ENCODE data around the gene MYO10. TPM values are rescaled to one million over a fixed set of nuclear protein-coding genes. Genes with fewer than 3 reads are reported as not detected.

The MYO10 gene
- total RNA-seq, 4 donors from 2014 or later, result 5.6 to 11.0 (median 6.4) TPM

- 0 to 2% methylated on average over 6 to 10 of the region's 85 CpGs for WGBS, 2 donors (ENCODE audit: low coverage in 1 of 2)
- H3K36me3 ChIP-seq, result no peaks in the 10 kb centered on the region
- H3K27me3 ChIP-seq, result peaks cover 77% of the 10 kb centered on the region
- peak overlapping the region in 3 of 4 donors; percentile 64 to 73 (median 68) for H3K27ac ChIP-seq
- TF ChIP-seq POLR2A (IDR thresholded peaks at IDR 0.05), result no peak
- TF ChIP-seq EP300 (IDR thresholded peaks at IDR 0.05), result no peak
- TF ChIP-seq POLR2AphosphoS5 (IDR thresholded peaks at IDR 0.05), result no peak
- no peak for TF ChIP-seq CTCF (IDR thresholded peaks at IDR 0.05)
- ATAC-seq, result peak; percentile 19
- peaks cover 0 to 33% (median 0%) of the 10 kb centered on the region in 3 donors for H3K4me1 ChIP-seq
- no peaks in the 10 kb centered on the region for H3K9me3 ChIP-seq
- peak overlapping the region; percentile 26 to 74 for H3K4me3 ChIP-seq
These were observed 598 bp downstream of the MYO10 start for GRCh38 chr5:16935231-16936149.

DNA sequence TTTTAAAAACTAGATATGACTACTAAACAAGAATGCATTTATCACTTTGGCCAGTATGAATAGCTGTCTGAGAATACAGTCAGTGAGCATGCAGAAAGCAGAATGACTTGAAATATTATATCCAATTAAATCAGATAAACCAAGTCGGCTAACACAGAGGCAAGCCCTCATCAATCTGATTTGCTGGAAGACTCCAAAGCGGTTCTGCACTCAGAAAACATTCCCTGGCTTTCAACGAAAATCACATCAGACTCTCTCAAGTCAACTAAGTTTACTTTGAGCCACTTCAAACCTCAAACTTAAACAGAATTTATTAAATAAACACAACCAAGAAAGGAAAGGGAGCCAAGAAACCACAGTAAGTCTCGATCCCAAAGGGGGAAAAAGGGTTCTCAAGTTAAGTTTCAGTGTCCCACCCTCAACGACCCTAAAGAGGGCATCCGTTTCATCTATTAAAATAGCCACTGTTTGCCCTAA, 1.4 kb downstream of the MYO10 start:
- Histone ChIP-seq H3K27ac (no peak overlapping the region), H3K36me3 (no peaks in the 10 kb centered on the region), H3K27me3 (peaks cover 83% of the 10 kb centered on the region), H3K4me3 (peak overlapping the region; percentile 26 to 74), H3K4me1 (peaks cover 0 to 33% (median 0%) of the 10 kb centered on the region in 3 donors), H3K9me3 (no peaks in the 10 kb centered on the region)
- ATAC-seq, result no peak
- TF ChIP-seq EP300 (IDR thresholded peaks at IDR 0.05), result no peak
- no peak for TF ChIP-seq POLR2AphosphoS5 (IDR thresholded peaks at IDR 0.05)
- no peak for TF ChIP-seq POLR2A (IDR thresholded peaks at IDR 0.05)
- no peak for TF ChIP-seq CTCF (IDR thresholded peaks at IDR 0.05)
- 1 to 3% methylated on average over 6 of the region's 6 CpGs for WGBS, 2 donors (ENCODE audit: low coverage in 1 of 2)

DNA sequence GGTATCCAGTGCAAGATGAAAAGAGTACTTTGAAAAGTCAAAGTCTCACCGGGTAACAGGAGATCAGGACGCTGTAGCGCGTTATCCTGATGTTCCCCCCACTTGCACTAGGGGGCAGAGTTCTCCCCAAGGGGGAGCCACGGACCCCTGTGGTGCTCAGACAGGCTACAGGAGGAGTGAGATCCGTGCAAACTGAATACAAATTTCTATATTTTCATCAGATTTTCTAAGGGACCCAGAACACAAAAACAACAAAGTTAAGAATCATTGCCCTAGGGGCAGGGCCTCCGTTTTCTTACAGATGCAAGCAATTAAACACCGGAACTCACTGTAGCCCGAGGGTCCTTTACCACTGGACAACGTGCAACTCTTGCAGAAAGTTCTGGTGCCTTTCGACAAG, 2.0 kb downstream of the MYO10 start:
- Histone ChIP-seq H3K27me3 (peaks cover 87% of the 10 kb centered on the region), H3K4me1 (peaks cover 0 to 33% (median 0%) of the 10 kb centered on the region in 3 donors), H3K9me3 (no peaks in the 10 kb centered on the region), H3K27ac (no peak overlapping the region), H3K36me3 (no peaks in the 10 kb centered on the region), H3K4me3 (peak overlapping the region in 1 of 2 donors; percentile 74)
- 27 to 28% methylated on average over 8 to 11 of the region's 11 CpGs for WGBS, 2 donors (ENCODE audit: low coverage in 1 of 2)
- no peak for ATAC-seq
- TF ChIP-seq POLR2AphosphoS5 (IDR thresholded peaks at IDR 0.05), result no peak
- TF ChIP-seq CTCF (IDR thresholded peaks at IDR 0.05), result peak in 3 of 4 experiments; percentile 33 to 66 (median 36)

- TF ChIP-seq POLR2A (IDR thresholded peaks at IDR 0.05) (no peak), POLR2AphosphoS5 (IDR thresholded peaks at IDR 0.05) (no peak), CTCF (IDR thresholded peaks at IDR 0.05) (no peak), EP300 (IDR thresholded peaks at IDR 0.05) (no peak)
- no peak for ATAC-seq
- peaks cover 0 to 33% (median 0%) of the 10 kb centered on the region in 3 donors for H3K4me1 ChIP-seq
- H3K9me3 ChIP-seq, result no peaks in the 10 kb centered on the region
- H3K36me3 ChIP-seq, result no peaks in the 10 kb centered on the region
- no peak overlapping the region for H3K27ac ChIP-seq
- no peak overlapping the region for H3K4me3 ChIP-seq
- H3K27me3 ChIP-seq, result peaks cover 88% of the 10 kb centered on the region
- 83 to 87% methylated on average over 2 of the region's 2 CpGs for WGBS, 2 donors (ENCODE audit: low coverage in 1 of 2)
These were observed 2.8 kb downstream of the MYO10 start for GRCh38 chr5:16933337-16933736.
